ENCODE data around the gene GOLT1A. TPM values are rescaled to one million over a fixed set of nuclear protein-coding genes. Genes with fewer than 3 reads are reported as not detected.

The GOLT1A gene
- total RNA-seq, 1 donor from 2014 or later = not detected

DNA sequence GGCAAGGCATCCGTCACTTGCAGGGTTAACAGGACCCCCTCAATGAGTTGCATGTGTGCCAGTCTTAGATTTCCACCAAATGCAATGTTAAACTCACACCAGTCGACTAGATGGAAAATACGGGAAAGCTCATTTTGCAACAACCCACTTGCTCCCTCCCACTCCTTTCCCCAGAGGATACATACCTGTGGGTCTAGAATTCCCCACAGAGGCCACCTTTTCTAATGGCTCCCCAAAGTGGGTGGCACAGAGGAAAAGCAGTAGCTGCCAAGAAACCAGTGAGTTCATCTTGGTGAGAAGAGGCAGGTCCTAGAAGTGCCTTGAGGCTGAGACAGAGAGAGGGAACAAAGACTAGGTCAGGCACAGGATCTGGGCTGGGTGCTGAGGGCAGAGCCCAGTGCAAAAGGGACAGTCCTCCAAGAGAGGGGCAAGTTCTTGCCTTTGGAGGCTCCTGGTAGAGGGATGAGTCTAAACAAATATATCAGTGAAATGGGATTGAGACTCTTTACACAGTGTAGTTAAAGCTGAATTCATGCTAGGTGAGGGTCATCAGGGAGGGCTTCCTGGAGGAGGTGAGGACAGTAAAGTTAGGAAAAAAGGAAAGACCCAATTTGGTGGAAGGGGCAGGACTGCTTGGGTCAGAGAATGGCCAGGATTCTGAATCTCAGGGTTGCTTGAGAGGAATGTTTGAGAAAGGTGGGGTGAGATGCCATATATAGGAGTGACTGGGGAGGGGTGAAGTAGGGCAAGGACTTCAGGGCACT, 21.0 kb downstream of the GOLT1A start:
- intact Hi-C loops (cut with micrococcal nuclease) = no loop called here

DNA sequence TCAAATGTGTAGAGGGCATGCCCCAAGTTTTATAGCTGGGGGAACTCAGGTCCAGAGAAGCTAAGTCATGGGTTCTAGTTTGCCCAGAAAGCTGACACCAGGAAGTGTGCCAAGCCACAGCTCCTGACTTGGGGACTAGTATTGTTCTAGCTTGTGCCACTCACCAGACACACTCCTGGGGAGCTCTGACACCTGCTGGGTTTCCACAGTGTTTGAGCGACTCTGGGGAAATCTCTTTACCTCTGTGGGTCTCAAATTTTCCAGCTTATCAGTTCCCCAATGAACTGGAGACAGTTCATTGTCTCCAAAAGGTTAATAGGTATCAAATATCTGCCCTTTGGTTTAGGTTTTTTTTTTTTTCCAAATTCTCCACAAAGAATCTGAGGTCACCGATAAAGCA, 21.7 kb downstream of the GOLT1A start:
- intact Hi-C loops (cut with micrococcal nuclease) = no loop called here

DNA sequence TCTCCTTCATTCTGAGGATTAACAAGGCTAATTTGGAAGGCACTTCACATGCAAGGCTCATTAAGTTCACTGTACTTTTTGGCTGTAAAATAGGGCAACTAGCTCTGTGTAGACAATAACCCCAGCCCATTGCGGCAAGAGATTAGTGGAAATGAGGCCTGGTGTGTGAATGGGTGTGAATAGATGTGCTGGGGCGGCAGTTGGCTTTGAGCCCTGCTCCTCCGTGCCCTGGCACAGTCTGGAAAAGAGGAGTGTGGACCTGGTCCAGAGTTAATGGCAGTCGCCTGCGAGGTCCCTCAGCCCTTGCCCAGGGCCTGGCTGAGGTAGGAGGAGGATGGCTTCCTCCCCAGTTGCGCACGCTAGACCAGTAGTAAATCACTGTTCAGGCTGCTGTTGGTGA, 22.3 kb downstream of the GOLT1A start:
- intact Hi-C loops (cut with micrococcal nuclease) = no loop called here

DNA sequence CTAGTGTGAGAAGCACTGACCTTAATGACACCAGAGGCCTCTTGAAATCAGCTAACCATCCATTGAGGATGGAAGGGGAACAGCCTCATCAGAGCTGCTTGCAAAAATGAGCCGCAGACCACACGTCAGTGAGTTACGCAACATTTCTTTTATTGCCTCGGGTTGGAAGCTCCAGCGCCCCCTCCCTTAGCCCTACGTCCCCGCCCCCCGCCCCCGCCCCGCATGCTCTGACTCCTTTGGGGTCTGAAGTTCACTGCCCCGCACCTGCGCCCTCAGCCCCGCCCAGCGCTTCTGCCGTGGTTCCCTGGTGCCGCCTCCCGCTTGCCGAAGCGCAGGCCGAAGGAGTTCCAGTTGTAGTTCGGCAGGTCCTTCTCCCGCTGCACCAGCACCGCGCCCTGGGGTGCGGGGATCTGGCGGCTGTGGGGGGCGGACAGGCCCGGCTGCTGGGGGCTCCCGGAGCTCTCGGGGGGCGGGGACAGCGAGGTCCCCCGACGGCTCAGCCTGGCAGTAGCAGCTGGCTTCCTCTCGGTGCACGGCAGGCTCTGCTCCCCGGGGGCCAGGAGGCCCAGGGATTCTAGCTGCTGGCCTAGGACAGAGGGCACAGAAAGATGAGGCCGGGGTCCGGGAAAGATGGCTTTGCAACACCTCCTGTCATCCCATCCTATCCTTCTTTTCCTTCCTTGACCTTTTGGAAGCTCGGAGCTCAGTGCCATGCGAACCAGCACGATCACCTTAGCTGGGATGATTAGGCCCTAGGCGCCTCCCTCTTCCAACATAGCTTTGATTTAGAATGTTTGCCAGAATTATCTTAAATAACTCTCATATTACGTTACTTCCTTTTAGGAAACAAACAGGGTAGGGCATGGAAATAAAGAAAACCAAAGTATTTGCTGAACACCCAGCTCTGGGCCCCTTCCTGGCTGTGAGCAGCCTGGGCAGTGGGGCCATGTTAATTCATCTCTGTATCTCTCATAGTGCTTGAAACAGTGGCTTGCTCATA, 23.3 kb downstream of the GOLT1A start:
- intact Hi-C loops (cut with micrococcal nuclease) = no loop called here

DNA sequence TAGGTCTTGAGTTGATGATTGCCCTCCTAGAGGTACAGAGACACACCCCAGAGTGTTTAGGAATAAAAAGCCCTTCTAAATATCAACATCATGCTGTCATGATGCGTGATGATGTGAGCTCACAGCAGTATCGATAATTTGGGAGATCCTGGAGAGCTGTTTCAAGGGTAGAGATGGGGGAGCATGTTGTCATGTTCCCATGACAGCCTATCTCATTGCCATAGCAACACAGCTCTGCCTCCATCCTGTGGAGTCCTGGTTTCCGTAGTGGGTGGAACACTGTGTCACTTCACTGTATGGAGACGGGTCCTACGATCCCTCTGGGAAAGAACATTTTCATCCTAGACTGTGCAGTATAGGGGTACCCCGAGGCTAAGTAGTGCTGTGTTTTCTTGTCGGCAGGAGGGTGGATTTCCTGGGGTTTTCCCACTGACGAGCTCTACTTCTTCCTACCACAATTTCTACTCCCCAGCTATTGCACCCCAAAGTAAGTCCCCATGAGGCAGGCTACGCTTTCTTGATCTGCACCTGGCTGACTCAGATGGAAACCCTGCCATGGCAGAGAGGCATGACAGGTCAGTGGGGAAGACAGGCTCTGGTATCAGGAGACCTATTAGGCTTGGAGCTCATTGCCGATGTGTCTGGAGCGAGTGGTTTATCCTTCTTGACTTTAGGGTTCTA, 24.7 kb downstream of the GOLT1A start:
- intact Hi-C loops (cut with micrococcal nuclease) = no loop called here

DNA sequence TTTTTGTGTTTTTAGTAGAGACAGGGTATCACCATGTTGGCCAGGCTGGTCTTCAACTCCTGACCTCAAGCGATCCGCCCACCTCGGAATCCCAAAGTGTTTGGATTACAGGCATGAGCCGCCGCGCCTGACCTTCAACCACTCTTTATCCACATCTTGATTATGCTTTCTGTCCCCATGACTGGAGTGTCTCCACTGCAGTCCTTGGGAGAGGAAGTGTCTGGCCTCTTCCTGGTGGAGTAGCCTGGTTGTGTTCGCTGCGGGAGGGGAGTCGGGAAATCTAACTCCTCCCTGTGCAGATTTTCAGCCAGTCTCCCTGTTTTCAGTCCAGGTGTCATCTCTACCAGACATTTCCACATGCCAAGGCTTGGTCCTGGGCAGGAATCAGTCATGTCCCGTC, 27.2 kb downstream of the GOLT1A start:
- intact Hi-C loops (cut with micrococcal nuclease) = no loop called here

DNA sequence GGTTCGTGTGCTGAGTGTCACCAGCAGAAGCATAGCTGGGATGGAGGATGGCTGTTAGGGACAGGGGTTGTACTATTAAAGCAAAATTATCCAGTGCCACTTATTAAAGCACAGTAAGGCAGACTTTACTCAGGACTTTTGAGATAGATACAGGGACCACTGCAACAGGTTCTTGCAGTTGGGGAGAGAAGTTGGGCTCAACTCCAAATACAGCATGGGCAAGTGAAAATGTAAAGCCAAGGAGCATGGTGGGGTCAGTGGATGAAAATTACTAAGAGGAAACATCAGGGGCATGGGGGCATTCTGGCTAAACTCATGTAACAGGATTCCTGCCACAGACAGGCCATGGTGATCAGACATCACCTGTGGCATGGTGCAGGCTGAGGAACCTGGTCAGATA, 32.7 kb downstream of the GOLT1A start:
- intact Hi-C loops (cut with micrococcal nuclease) = no loop called here

DNA sequence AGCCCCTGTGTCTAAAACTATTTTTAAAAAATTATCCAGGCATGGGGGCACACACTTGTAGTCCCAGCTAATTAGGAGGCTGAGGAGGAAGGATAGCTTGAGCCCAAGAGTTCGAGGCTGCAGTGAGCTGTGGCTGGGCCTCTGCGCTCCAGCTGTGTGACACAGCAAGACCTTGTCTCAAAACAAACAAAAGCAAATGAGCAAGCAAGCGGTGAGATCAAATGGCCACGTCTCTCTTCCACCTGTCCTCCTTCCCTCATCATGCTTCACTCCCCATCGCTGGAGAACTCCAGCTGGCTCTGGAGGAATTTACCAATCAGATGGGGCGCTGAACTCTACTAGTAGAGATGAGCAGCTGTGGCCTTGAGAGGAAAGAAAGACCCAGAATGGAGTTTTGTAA, 33.7 kb downstream of the GOLT1A start:
- intact Hi-C loops (cut with micrococcal nuclease) = no loop called here

DNA sequence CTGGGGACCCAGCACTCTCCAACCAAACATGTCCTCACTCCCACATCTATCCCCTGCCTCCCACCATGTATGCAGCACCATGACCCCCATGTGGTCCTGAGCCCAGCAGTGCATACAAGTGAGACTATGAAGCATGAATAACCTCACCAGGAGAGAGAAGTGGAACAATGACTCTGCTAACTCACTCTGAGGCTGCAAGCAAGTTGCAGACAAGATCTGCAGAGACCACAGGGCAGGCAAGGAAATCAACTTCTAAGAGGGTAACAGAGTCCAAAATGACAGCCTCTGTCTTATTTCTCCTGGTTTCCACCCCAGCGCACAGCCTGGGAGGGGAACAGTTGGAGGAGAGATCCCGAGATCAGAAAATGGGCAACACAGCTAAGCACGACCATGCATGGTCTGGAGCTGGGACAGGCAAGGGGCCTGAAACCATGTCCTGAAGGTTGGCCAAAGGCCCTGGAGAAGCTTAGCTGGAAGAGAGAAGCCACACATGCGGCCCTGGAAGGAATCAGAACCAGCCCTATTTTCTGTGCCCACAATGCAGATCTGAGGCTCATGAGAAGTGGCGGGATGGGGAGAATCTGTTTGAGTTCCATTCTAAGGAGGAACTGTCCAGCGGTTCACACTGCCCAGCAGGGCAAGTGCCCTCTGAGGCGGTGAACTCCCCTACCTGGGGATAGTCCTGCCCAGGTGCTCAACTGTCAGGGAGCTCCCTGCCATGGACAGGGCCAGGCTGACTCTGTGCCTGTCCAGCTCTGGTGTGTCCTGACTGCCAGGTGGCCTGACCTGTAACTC, 35.1 kb downstream of the GOLT1A start:
- intact Hi-C loops (cut with micrococcal nuclease) = no loop called here

DNA sequence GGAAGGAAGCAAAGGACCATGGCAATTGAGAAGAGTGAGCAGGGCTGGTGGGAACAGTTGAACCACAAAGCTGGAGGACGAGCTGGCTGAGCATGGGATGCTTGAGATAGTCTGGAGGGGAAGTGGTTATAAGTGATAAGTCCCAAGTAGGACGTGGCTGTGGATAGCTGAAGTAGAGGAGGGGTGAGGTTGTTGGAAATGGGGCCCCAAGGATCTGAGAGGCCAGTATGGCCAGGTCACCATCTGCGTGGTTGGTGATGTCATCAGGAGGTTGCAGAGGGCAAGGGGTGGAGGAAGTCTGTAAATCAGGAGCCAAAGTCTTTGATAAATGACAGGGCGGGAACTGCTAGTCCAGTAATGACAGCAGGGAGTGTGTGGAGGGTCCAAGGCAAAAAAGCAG, 36.7 kb downstream of the GOLT1A start:
- intact Hi-C loops (cut with micrococcal nuclease) = no loop called here

DNA sequence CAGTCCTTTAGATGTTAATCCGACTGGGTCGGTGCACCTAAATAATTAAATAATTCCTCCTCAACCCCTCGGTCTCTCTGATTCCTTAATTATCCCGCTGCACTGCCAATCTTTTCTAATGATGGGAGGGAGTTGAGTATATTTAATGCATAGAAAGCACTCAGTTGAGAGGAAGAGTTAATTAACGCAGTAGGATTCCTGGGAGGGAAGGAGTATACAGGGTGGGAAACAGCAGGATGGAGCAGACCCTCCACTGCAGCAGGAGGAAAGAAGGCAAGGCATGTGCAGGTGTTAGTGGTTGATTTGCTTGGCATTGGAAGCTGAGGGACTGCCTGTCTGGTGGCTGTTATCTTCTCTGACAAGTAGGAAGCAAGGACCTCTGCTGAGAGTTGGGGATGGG, 37.7 kb downstream of the GOLT1A start:
- intact Hi-C loops (cut with micrococcal nuclease) = no loop called here

DNA sequence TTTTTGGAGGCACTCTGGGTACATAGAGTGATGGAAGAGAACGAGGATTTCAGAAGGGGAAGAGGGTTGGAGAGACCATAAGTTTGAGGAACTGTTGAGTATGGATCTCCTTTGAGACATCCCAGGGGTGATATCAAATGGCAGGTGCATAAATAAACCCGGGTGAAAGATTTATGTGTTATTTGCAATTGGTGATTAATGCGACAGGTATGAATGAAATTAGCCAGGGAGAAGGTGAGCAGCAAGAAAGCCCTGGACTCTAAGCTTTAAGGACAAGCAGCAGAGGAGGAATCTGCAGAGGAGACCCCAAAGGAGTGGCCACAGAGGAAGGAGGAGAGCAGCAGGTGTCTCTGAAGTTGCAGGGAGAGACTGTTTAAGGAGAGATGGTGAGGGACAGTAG, 38.8 kb downstream of the GOLT1A start:
- intact Hi-C loops (cut with micrococcal nuclease) = no loop called here

DNA sequence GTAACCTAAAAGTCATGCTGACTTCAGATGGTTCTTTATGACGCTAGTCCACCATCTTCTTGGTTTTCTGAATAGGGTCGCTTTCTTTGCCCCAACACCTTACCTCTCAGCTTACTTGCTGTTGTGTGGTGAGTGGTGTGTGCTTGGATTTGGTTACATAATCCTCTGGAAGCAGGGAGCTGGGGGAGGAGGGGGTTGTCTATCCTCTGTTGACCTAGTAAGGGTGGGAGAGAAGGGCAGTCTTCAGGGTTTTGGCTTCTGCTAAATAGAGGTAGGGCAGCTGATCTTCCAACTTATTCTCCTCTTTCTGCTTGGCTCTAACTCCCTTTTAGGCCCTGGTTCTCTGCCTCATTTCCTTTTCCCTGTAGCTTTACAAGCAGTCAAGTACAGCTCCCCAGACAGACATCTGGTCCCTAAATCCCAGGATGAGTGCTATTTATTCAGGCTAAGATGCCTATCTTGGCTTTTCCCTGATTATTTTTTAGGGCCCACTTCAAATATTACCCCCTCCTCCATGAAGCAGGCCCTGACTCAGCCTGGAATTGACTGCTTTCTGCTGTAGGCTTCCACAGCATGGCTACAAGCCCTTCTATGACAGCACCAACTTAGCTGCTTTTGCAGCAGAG, 41.3 kb downstream of the GOLT1A start:
- intact Hi-C loops (cut with micrococcal nuclease) = no loop called here

DNA sequence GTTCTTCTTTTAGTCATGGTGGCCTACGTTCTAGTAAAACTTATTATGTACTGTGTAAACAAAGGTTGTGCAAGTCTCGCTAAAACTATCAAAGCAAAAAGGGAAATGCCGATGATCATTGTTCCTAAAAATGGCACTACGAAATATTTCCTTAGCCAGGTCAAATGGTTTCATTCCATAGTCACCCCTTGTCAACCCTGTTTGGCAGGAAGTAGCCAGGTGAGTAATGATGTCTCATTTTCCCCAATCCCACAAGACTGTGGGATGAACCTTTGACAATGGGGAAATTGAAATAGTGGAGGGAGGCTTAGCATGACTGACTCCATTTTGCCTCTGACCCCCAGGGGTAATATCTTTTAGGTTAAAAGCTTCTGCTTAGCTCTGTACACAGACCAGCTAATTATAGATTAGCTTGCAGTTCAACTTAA, 42.0 kb downstream of the GOLT1A start:
- intact Hi-C loops (cut with micrococcal nuclease) = no loop called here

DNA sequence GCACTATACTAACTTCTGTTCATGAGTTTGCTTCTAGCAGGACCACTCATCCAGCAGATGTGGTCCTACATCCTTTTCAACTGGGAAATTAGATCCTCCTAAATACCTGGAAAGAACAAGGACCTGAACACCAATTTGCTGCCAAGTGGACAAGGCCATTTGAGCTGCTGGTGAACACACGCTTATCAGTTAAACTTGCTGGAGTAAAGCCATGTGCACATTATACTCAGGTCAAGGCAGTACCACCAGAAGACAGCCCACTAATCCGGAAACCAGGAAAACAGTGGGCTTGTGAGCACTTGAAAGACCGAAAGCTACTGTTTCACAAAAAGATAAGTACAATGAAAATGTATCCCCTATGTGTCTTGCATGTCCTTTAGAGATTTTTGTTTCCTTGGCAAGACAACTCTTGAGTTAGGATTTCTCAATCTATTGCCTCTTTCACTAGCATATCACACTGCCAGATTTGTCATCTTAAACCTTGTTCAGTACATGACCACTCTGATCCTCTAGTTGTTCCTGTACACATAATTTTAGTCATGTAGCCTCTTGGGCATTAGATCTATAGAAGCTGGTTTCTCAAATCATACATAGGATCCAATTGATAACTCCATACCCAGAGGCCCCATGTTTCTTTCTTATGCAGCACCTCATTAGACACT, 43.2 kb downstream of the GOLT1A start:
- intact Hi-C loops (cut with micrococcal nuclease) = no loop called here

DNA sequence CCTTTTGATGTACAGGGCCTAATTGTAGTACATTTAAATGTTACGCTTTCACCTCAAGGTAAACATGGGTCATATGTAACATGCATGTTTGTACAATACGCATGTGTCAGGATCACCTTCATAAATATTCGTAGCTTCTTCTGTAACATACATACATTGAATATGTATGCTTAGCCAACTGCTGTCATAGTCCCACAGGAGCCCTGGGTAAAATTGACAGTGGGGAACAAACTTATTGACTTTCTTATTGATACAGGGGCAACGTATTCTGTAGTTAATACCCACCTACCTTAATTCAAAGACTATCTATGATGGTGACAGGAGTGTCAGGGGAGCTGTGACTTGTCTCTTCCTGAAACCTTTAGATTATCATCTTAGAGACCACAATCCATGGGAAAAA, 43.9 kb downstream of the GOLT1A start:
- intact Hi-C loops (cut with micrococcal nuclease) = no loop called here

DNA sequence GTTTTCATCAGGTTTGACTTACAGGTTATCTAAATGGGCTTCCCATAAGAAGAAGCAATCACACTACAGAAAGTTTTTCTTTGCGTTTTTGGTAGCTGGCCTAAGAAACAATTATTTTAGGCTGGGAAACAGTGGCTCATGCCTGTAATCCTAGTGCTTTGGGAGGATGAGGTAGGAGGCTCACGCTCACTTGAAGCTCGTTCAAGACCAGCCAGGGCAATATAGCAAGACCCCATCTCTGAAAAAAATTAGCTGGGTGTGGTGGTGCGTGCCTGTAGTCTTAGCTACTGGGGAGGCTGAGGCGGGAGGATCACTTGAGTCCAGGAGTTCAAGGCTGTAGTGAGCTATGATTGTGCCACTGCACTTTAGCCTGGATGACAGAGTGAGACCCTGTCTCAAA, 46.1 kb downstream of the GOLT1A start:
- intact Hi-C loops (cut with micrococcal nuclease) = no loop called here

DNA sequence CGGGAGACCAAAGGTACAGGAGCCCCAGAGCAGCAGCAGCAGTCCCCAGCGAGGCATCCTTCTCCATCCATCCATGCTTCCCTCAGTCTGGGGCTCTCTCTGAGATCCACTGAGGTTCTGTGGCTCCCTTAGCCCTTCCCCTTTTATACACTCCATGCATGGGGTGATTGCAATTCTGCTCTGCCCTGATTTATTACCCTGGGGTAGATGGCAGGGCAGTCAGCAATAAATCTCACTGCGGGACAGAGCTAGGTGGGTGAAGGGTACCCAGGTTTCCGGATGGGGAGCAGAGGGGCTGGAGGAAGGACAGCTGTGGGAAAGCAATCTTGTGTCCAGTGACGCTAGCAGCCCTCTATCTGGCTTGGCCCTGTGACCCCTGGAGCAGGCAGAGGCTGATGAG, 47.6 kb downstream of the GOLT1A start, which contains the start of gene REN:
REN (minus strand) TSS at position 119 of the 400 bp plus-strand sequence; CDS start at position 75, 44 bp downstream.
- intact Hi-C loops (cut with micrococcal nuclease) = no loop called here

DNA sequence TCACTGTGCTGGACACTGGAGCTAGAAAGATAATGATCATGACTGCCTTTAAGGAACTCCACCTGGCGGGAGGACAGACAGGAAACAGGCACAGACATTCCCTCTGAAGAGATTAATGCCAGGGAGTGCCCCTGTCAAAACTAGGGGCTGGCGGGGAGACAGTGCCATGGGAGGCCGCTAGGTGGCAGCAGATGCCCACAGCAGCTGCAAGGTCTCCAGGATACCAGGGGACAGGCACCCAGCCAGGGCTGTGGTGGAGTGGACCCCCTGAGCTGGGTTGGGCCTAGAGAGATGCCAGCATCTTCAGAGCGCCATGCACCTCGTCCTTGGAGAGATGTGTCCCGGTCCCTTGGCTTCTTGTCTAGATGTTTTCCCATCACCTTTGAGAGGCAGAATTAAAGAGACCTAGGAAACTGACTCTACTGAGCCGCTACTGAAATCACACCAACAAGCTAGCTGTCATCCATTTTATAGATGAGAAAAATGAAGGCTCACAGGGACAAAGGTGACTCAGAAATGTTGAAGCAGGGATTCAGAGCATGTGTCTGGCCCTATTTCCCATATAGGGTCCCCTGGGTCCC, 51.2 kb downstream of the GOLT1A start:
- intact Hi-C loops (cut with micrococcal nuclease) = loop anchor here (1.0 to 2.0 kb wide), 4 partner anchors 45 to 341 kb away; no protein-coding TSS in a partner anchor
